ELR (cell line): Measurements from ENCODE around the gene ADAMTS18.
"Not testable (repeated sequence)": the region's sequence is repeated elsewhere in the genome, so short reads cannot be mapped to it uniquely, and the experiment has no call there.

ENCODE experiments used
- DNase-seq: peaks from one replicate; pipeline ENCODE4 v3.0.0-alpha.2; 2015; ENCODE audit warnings: low read depth

Gene ADAMTS18

GRCh38 chr16:77285676-77286075, 149.2 kb downstream of the ADAMTS18 start:
- no peak for DNase-seq

- DNase-seq = no peak
These were observed 152.5 kb downstream of the ADAMTS18 start for GRCh38 chr16:77282345-77282744.

GRCh38 chr16:77279316-77279715, 155.5 kb downstream of the ADAMTS18 start:
- DNase-seq = not testable (repeated sequence)

GRCh38 chr16:77277571-77277970, 157.3 kb downstream of the ADAMTS18 start:
- no peak for DNase-seq

- DNase-seq = no peak
These were observed 157.7 kb downstream of the ADAMTS18 start for GRCh38 chr16:77277141-77277540.

- no peak for DNase-seq
These were observed 158.2 kb downstream of the ADAMTS18 start for GRCh38 chr16:77276661-77277060.

- not testable (repeated sequence) for DNase-seq
These were observed 159.5 kb downstream of the ADAMTS18 start for GRCh38 chr16:77275303-77275702.

GRCh38 chr16:77273815-77274214, 161.0 kb downstream of the ADAMTS18 start:
- no peak for DNase-seq

- DNase-seq = no peak
These were observed 163.1 kb downstream of the ADAMTS18 start for GRCh38 chr16:77271532-77272426.

- DNase-seq = not testable (repeated sequence)
These were observed 168.6 kb downstream of the ADAMTS18 start for GRCh38 chr16:77266185-77266584.

GRCh38 chr16:77262971-77263370, 171.9 kb downstream of the ADAMTS18 start:
- DNase-seq = no peak

- no peak for DNase-seq
These were observed 184.4 kb downstream of the ADAMTS18 start for GRCh38 chr16:77250400-77250799.

GRCh38 chr16:77246150-77246549, 188.7 kb downstream of the ADAMTS18 start:
- no peak for DNase-seq

GRCh38 chr16:77242471-77242870, 192.4 kb downstream of the ADAMTS18 start:
- DNase-seq = not testable (repeated sequence)

- no peak for DNase-seq
These were observed 196.2 kb downstream of the ADAMTS18 start for GRCh38 chr16:77238593-77238992.

- peak; percentile 84 for DNase-seq
These were observed 198.7 kb downstream of the ADAMTS18 start for GRCh38 chr16:77236063-77236511.

- peak; percentile 9 for DNase-seq
These were observed 200.2 kb downstream of the ADAMTS18 start for GRCh38 chr16:77234611-77235010.

GRCh38 chr16:77233799-77234519, 200.9 kb downstream of the ADAMTS18 start:
- no peak for DNase-seq
